GM12875 (cell line): ENCODE results near the gene SEPTIN10.

Source experiments
- H3K4me3 ChIP-seq: one replicate; pipeline ENCODE4 v1.5.1; 2011; ENCODE audit warnings: low read depth, low read length, control low read depth
- TF ChIP-seq, protein P1 (sequence below): IDR thresholded peaks from 2 replicates; pipeline ENCODE4 v1.5.1; 2011; ENCODE audit warnings: low read depth, mild to moderate bottlenecking, control low read depth, inconsistent platforms, low read length, moderate library complexity, borderline replicate concordance; ENCODE audit not compliant: insufficient read depth

SEPTIN10 gene

DNA sequence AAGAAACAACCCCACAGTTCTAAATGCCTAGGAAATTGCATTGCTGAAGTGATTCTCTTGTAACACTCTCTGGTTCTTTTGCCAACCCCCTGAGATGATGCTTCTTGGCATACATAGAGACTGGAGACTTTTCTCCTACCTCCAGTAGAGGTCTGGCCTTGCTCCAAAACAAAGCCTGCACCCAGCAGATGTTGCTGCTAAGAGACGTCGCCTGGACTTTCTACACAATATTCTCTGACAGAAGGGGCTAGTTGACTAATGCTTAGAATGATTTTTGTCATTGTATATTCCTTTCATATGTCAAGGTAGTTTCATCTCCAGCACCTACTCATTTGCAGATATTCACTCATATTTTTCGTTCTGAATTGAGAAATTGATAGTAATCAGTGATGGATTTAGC is 25.0 kb upstream of the SEPTIN10 start:
- H3K4me3 ChIP-seq, result no peak overlapping the region
- TF ChIP-seq, protein P1, sequence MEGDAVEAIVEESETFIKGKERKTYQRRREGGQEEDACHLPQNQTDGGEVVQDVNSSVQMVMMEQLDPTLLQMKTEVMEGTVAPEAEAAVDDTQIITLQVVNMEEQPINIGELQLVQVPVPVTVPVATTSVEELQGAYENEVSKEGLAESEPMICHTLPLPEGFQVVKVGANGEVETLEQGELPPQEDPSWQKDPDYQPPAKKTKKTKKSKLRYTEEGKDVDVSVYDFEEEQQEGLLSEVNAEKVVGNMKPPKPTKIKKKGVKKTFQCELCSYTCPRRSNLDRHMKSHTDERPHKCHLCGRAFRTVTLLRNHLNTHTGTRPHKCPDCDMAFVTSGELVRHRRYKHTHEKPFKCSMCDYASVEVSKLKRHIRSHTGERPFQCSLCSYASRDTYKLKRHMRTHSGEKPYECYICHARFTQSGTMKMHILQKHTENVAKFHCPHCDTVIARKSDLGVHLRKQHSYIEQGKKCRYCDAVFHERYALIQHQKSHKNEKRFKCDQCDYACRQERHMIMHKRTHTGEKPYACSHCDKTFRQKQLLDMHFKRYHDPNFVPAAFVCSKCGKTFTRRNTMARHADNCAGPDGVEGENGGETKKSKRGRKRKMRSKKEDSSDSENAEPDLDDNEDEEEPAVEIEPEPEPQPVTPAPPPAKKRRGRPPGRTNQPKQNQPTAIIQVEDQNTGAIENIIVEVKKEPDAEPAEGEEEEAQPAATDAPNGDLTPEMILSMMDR, result no peak

DNA sequence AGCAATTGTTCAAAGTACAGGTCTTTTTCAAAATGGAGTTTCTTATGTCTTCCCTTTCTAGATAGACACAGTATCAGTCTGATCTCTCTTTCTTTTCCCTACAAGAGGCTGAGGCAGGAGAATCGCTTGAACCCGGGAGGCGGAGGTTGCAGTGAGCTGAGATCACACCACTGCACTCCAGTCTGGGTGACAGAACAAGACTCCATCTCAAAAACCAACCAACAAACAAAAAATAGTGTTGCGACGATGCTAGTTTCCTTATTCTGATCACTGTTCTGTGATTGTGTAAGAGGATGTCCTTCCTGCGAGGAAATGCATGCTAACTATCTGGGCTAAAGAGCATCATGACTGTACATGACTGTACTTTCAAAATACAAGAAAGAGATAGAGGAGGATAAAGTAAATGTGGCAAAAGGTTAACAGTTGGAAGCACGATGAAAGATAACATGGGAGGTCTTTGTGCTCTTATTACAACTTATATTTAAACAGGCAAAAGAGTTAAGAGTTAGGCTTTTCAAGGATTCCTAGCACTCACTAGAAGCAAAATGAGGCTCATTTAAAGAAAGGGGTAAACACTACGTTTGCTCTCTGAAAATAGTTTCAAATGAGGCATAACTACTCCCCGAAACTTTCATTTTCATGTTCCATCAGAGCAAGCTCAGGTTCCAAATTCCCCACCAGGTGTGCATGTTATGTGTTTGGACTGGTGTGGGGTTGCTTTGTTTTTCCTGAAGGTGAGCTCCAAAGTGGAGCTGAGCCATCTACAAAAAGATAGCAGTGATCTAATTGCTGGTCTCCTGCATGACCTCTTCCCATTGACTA is 24.2 kb upstream of the SEPTIN10 start:
- TF ChIP-seq, protein P1, result no peak
- no peak overlapping the region for H3K4me3 ChIP-seq

DNA sequence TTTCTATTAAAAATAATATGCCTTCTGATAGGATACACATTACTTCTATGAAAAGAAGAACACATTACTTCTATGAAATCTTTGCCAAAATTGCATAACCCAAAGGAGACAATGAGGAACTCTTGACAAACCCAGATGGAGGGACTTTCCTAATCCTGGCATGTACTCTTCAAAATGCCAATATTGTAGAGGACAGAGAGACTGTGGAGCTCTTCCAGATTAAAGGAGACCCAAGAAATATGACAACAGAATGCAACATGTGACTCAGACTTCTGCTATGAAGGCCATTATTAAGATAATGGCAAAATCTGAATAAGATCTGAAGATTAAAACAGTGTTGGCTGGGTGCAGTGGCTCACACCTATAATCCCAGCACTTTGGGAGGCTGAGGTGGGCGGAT is 22.6 kb upstream of the SEPTIN10 start:
- H3K4me3 ChIP-seq, result no peak overlapping the region
- TF ChIP-seq, protein P1, result no peak

DNA sequence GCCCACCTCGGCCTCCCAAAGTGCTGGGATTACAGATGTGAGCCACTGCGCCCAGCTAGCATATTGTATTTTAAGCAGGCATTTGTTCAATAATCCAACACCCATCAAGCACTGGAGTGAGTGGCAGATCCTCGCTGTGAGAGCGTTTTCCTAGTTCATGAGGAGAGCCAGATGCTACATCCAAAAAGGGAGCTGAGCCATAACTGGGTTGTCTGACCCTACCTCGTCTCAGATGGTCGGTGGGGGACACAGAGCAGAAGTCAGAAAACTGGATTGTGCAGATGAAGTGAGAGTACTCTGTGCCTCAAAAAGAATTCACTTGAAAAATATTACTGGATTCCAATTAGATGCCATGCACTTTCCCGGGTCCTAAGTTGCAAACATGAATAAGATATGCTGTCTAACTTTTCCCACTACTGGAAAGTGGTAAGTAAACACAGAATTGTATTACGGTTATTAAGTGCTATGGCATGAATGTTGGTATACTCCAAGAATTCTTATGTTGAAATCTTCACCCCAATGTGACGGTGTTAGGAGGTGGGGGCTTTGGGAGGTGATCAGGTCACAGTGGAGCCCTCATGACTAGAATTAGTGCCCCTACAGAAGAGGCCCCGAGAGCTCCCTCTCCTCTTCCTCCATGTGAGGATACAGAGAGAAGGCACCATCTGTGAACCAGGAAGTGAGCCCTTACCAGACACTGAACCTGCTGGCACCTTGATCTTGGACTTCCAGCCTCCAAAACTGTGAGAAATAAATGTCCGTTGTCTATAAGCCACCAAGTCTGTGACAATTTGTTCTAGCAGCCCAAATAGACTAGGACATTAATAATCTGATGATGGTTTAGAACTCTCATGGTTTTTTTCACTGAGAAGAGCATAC is 21.9 kb upstream of the SEPTIN10 start:
- no peak overlapping the region for H3K4me3 ChIP-seq
- TF ChIP-seq, protein P1, result no peak

DNA sequence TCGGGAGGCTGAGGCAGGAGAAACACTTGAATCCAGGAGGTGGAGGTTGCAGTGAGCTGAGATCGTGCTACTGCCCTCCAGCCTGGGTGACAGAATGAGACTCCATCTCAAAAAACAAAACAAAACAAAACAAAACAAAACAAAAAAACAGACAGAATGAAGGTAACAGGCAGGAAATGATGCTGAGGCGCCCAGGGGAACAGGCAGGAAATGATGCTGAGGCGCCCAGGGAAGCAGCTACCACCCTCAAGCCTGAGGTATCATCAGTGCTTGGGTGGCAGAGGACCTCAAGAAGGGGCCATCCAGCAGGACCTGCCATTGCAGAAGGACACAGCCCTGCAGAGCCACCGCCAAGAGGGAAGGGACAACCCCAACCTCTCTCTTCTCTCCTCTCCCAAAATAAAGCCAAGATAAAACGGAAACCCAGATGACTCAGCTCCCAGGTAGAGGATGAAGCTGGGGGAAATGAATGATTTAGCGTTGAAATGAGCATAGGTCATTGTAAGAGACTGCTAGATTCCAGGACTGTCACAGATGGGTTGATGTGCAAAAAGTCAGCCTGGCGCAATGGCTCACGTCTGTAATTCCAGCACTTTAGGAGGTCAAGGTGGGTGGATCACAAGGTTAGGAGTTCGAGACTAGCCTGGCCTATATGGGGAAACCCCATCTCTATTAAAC is 19.7 kb upstream of the SEPTIN10 start:
- no peak overlapping the region for H3K4me3 ChIP-seq
- TF ChIP-seq, protein P1, result no peak

DNA sequence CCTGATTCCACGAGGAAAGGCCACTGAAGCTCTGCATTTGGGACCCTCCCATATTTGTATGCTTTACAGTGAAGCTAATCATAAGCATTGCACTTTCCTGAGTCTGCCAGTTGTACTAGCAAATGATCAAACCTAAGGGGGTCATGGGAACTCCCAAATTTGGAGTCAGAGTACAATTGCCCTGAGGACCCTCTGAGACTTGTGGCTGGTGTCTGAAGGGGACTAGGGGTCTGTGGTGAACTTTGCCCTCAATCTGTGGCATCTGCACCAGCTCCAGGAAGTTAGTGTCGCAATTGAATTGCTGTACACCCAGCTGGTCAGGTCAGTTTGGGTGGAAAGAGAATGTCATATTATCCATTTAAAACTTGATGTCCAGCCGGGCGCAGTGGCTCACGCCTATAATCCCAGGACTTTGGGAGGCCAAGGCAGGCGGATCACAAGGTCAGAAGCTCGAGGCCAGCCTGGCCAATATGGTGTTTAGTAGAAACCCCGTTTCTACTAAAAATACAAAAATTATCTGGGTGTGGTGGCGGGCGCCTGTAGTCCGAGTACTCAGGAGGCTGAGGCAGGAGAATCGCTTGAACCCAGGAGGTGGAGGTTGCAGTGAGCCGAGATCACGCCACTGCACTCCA is 18.5 kb upstream of the SEPTIN10 start:
- TF ChIP-seq, protein P1, result no peak
- H3K4me3 ChIP-seq, result no peak overlapping the region
